Urinary bladder (tissue), 4 donors: ENCODE results near the gene IFT20. TPM values are rescaled to one million over a fixed set of nuclear protein-coding genes. Genes with fewer than 3 reads are reported as not detected.
"Not testable (repeated sequence)": the region's sequence is repeated elsewhere in the genome, so short reads cannot be mapped to it uniquely, and the experiment has no call there.

Experiments
- DNase-seq: peaks from one replicate; pipeline ENCODE4 v3.0.0-alpha.2; 2015; ENCODE audit errors: extremely low spot score
- H3K27ac ChIP-seq: one replicate; pipeline ENCODE4 v1.5.1; 2013; ENCODE audit warnings: low read depth, mild to moderate bottlenecking, moderate library complexity
- H3K36me3 ChIP-seq: one replicate; pipeline ENCODE4 v1.6.1; 2013; ENCODE audit warnings: mild to moderate bottlenecking, moderate library complexity; ENCODE audit not compliant: insufficient read depth
- H3K4me1 ChIP-seq: one replicate; pipeline ENCODE4 v1.6.1; 2013; ENCODE audit warnings: mild to moderate bottlenecking, moderate library complexity; ENCODE audit not compliant: insufficient read depth
- H3K4me3 ChIP-seq: one replicate; pipeline ENCODE4 v1.5.1; 2013; ENCODE audit warnings: low read depth, low read length
- WGBS: extraction: QIAGEN DNeasy Blood & Tissue Kit; methylation state at CpG from one replicate; pipeline ENCODE4 v1.1.7; 2013; 5-methylcytosine and 5-hydroxymethylcytosine counted together
- polyA plus RNA-seq: library from polyadenylated mRNA; stranded (reverse); fragments of 200-250 nt; gene quantifications from one replicate; pipeline ENCODE4 v1.2.3, GENCODE V29; 2013
- total RNA-seq: library from RNA; depleted of rRNA; stranded (reverse); fragments of >200 nt; gene quantifications from one replicate; pipeline ENCODE4 v1.2.3, GENCODE V29; 2014
- donor health status: healthy with polysubstance abuse.
- donor health status: healthy.

The IFT20 gene
- total and polyA plus RNA-seq, 2 donors, result 45.4 to 57.4 TPM

GRCh38 chr17:28347261-28347891, 12.1 kb upstream of the IFT20 start:
- Histone ChIP-seq H3K36me3 (peaks cover 4% of the 10 kb centered on the region), H3K27ac (no peak overlapping the region), H3K4me3 (no peak overlapping the region), H3K4me1 (no peaks in the 10 kb centered on the region)
- no peak for DNase-seq
- 83% methylated on average over 8 of the region's 8 CpGs for WGBS

GRCh38 chr17:28346746-28347246, 11.5 kb upstream of the IFT20 start:
- Histone ChIP-seq H3K27ac (no peak overlapping the region), H3K36me3 (peaks cover 4% of the 10 kb centered on the region), H3K4me3 (no peak overlapping the region), H3K4me1 (no peaks in the 10 kb centered on the region)
- no peak for DNase-seq
- WGBS, result 48% methylated on average over 7 of the region's 7 CpGs

GRCh38 chr17:28346199-28346580, 10.9 kb upstream of the IFT20 start:
- no peak for DNase-seq
- 58% methylated on average over 2 of the region's 2 CpGs for WGBS
- Histone ChIP-seq H3K36me3 (peaks cover 4% of the 10 kb centered on the region), H3K4me3 (no peak overlapping the region), H3K4me1 (no peaks in the 10 kb centered on the region), H3K27ac (no peak overlapping the region)

- H3K4me1 ChIP-seq, result no peaks in the 10 kb centered on the region
- H3K36me3 ChIP-seq, result peaks cover 4% of the 10 kb centered on the region
- H3K27ac ChIP-seq, result no peak overlapping the region
- DNase-seq, result no peak
- 71% methylated on average over 13 of the region's 13 CpGs for WGBS
- no peak overlapping the region for H3K4me3 ChIP-seq
Observed at GRCh38 chr17:28345419-28346198, 10.3 kb upstream of the IFT20 start.

- DNase-seq, result no peak
- no peak overlapping the region for H3K27ac ChIP-seq
- H3K4me3 ChIP-seq, result no peak overlapping the region
- 89% methylated on average over 19 of the region's 19 CpGs for WGBS
- H3K36me3 ChIP-seq, result no peaks in the 10 kb centered on the region
- no peaks in the 10 kb centered on the region for H3K4me1 ChIP-seq
Observed at GRCh38 chr17:28344435-28344901, 9.2 kb upstream of the IFT20 start.

GRCh38 chr17:28344011-28344410, 8.7 kb upstream of the IFT20 start:
- Histone ChIP-seq H3K27ac (no peak overlapping the region), H3K4me1 (no peaks in the 10 kb centered on the region), H3K36me3 (no peaks in the 10 kb centered on the region), H3K4me3 (no peak overlapping the region)
- 86% methylated on average over 9 of the region's 9 CpGs for WGBS
- DNase-seq, result no peak

- Histone ChIP-seq H3K4me1 (no peaks in the 10 kb centered on the region), H3K27ac (no peak overlapping the region), H3K36me3 (no peaks in the 10 kb centered on the region), H3K4me3 (no peak overlapping the region)
- WGBS, result 84% methylated on average over 10 of the region's 10 CpGs
- DNase-seq, result no peak
Observed at GRCh38 chr17:28343491-28343932, 8.2 kb upstream of the IFT20 start.

GRCh38 chr17:28342313-28342712, 7.0 kb upstream of the IFT20 start:
- Histone ChIP-seq H3K27ac (no peak overlapping the region), H3K36me3 (no peaks in the 10 kb centered on the region), H3K4me3 (no peak overlapping the region), H3K4me1 (no peaks in the 10 kb centered on the region)
- no peak for DNase-seq
- WGBS, result 90% methylated on average over 14 of the region's 14 CpGs

- H3K27ac ChIP-seq, result no peak overlapping the region
- DNase-seq, result no peak
- 95% methylated on average over 11 of the region's 11 CpGs for WGBS
- no peak overlapping the region for H3K4me3 ChIP-seq
- no peaks in the 10 kb centered on the region for H3K4me1 ChIP-seq
- H3K36me3 ChIP-seq, result no peaks in the 10 kb centered on the region
Observed at GRCh38 chr17:28341516-28341915, 6.2 kb upstream of the IFT20 start.

- no peaks in the 10 kb centered on the region for H3K36me3 ChIP-seq
Observed at GRCh38 chr17:28340374-28340773, 5.1 kb upstream of the IFT20 start.

GRCh38 chr17:28339431-28339830, 4.2 kb upstream of the IFT20 start:
- H3K4me3 ChIP-seq, result no peak overlapping the region
- H3K27ac ChIP-seq, result no peak overlapping the region
- 95% methylated on average over 15 of the region's 15 CpGs for WGBS
- DNase-seq, result no peak
- H3K4me1 ChIP-seq, result no peaks in the 10 kb centered on the region
- H3K36me3 ChIP-seq, result no peaks in the 10 kb centered on the region

More at GRCh38 chr17:28340374-28340773, 5.1 kb upstream of the IFT20 start:
- H3K4me3 ChIP-seq, result no peak overlapping the region
- 93% methylated on average over 6 of the region's 6 CpGs for WGBS
- no peak for DNase-seq
- H3K4me1 ChIP-seq, result no peaks in the 10 kb centered on the region
- no peak overlapping the region for H3K27ac ChIP-seq

GRCh38 chr17:28338769-28339212, 3.5 kb upstream of the IFT20 start:
- H3K4me1 ChIP-seq, DNase-seq, H3K36me3 ChIP-seq, H3K27ac ChIP-seq, H3K4me3 ChIP-seq: not testable (repeated sequence)
- 91% methylated on average over 8 of the region's 8 CpGs for WGBS

- Histone ChIP-seq H3K27ac (no peak overlapping the region), H3K4me1 (no peaks in the 10 kb centered on the region), H3K4me3 (no peak overlapping the region), H3K36me3 (no peaks in the 10 kb centered on the region)
- 53% methylated on average over 5 of the region's 5 CpGs for WGBS
- DNase-seq, result no peak
Observed at GRCh38 chr17:28338056-28338768, 2.9 kb upstream of the IFT20 start.
